OCI-LY3 (cell line): ENCODE measurements around the gene FOCAD.

Source experiments
- CTCF ChIP-seq: fragments of 200-600, 300-600 bp; sonication (generic); IDR thresholded peaks from 2 replicates; pipeline ENCODE4 v1.5.1; 2014; ENCODE audit warnings: antibody characterized with exemption, low read length, low read depth
- EZH2phosphoT487 ChIP-seq: fragments of 200-600 bp; shearing (Covaris generic); IDR thresholded peaks from 2 replicates; pipeline ENCODE4 v1.6.1; 2018; ENCODE audit warnings: antibody characterized with exemption, mixed run types, low read depth

GRCh38 chr9:20685769-20686168 is 1.7 kb downstream of the FOCAD start:
- no peak for TF ChIP-seq CTCF
- no peak for TF ChIP-seq EZH2phosphoT487
